ENCODE data around the gene MAS1.
"Not testable (repeated sequence)": the region's sequence is repeated elsewhere in the genome, so short reads cannot be mapped to it uniquely, and the experiment has no call there.

The MAS1 gene

DNA sequence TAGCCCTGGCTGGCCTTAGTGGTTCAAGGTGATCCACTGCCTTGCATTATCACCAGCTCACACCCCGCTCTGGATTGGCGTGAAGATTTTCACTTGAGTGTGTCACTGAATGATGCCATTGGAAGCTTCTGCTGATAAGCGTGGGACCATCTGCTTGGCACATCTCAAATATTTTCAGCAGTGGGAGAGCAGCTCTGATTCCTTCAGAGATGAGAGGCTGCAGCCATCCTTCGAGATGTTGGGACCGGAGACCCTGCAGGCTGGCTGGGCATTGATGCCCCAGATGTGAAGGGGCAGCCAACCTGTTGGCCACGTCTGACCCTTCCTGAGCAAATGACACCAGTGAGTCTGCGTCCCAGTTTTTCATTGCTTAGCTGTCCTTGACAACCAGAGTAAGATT is at the start of gene MAS1:
Gene MAS1, plus strand, starts transcription at position 197 of the 400 bp plus-strand sequence. CDS start 15,968 bp downstream, outside the sequence.
- no peak for DNase-seq (ENCODE audit: low read depth in 2 of 2)

DNA sequence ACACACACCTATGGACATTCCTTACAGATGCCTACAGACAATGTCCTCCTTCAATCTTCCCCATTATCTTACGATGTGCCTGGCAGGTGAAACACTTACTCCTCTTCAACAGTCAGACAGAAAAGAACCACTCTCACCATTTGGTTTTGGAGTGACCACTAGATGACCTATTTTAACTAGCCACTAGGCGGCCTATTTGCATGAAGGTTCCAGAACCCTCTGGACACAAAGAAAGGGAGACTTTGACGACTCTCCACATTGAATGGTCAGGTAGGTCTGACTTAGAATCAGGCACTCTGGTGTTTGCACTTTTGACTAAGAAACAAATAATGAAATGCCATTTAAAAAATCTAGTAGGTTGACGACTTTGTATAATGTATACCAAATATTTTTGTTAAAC is 48.8 kb upstream of the MAS1 start:
- no peak for DNase-seq (ENCODE audit: low read depth in 2 of 2)

DNA sequence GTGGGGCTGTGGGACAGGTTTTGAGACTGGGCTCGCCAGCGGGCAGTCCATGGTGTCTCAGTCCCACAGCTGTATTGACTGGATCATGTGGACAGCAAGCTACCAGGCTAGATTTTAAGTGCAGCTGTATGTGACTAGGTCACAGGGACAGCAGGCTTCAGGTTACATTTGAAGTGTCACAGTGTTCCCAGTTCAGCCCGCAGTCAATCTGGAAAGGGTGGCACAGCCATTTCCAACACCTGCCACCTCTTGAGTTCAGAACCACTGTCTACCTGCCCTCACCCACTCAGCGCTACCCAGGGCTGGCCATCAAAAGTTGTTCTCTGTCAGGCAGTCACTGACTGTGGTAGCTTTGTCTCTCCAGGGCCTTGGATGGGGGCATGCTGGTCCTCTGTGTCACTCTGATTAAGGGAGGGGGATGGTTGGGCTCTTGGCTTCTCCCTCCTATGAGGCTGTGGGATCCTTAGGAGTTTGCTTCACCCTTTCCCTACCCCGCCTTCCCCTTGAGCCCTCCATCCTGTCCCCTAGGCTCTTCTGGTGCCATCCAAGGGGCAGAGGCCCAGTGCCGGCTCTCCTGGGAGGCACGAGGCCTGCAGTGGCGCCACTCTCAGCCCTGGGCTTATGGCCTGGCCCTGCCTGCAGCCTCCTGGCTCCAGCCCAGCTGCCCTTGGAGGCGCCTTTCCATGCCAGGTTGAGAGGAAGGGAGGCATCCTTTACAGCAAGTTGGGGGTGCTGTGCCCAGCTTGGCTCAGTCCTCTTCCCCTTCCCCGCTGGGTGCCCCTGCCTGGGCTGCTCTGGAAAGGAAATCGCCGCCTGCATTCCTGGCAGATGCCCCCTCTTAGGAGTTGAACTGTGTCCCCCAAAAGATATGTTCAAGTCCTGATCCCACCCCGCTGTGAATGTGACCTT is 45.8 kb upstream of the MAS1 start:
- no peak for DNase-seq (ENCODE audit: low read depth in 2 of 2)

DNA sequence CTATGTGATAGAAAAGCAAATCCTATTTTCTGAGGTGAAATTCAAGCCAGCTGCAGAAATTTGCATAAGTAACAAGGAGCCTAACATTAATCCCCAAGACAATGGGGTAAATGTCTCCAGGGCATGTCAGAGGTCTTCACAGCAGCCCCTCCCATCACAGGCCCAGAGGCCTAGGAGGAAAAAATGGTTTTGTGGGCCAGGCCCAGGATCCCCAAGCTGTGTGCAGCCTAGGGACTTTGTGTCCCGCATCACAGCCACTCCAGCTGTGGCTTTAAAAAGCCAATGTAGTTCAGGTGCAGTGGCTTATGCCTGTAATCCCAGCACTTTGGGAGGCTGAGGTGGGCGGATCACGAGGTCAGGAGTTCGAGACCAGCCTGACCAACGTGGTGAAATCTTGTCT is 42.2 kb upstream of the MAS1 start:
- not testable (repeated sequence) for DNase-seq (ENCODE audit: low read depth in 2 of 2)

- DNase-seq (ENCODE audit: low read depth in 2 of 2): not testable (repeated sequence)
These were observed 40.9 kb upstream of the MAS1 start for GRCh38 chr6:159849851-159850250.

DNA sequence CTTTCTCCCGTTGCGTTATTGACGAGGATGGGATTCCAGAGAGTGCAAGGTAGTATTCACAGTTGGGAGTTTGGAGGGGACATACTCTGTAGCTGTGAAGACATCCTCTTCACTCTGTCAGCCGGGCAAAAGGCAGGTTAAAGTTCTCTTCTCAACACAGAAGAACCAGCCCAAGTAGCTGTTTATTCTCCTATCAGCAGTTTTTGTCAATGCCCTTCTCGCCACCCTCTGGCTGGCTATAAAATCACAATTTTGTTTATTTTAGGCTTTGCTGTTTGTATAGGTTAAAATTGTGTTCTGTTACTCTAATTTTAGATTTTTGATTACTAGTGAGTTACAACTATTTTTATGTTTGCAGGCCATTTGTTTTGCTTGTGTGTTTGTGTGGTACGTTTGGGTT is 37.9 kb upstream of the MAS1 start:
- no peak for DNase-seq (ENCODE audit: low read depth in 2 of 2)

- DNase-seq (ENCODE audit: low read depth in 2 of 2): no peak
These were observed 37.0 kb upstream of the MAS1 start for GRCh38 chr6:159853754-159854153.

- no peak for DNase-seq (ENCODE audit: low read depth in 2 of 2)
These were observed 35.8 kb upstream of the MAS1 start for GRCh38 chr6:159854959-159855358.

- no peak for DNase-seq (ENCODE audit: low read depth in 2 of 2)
These were observed 32.5 kb upstream of the MAS1 start for GRCh38 chr6:159858259-159858658.

GRCh38 chr6:159860482-159860881 is 30.3 kb upstream of the MAS1 start:
- no peak for DNase-seq (ENCODE audit: low read depth in 2 of 2)

DNA sequence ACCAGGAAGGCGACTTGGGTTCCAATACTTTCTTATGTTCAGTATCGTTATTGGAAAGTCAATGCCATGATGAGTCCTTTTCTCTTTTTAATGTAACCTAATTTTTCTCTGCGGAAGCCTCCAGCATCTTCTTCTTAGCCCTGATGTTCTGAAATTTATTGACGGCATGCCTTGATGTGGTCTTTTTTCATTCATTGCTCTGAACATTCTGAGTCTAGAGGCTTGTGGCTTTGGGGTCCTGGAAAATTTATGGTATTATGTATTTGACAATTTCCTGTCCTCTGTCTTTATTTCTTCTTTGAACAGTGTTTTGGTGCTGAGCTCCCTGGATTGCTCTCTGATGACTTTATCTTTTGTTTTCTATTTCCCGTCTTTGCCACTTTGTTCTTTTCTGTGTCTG is 28.7 kb upstream of the MAS1 start:
- DNase-seq (ENCODE audit: low read depth in 2 of 2): no peak

GRCh38 chr6:159863341-159863740 is 27.4 kb upstream of the MAS1 start:
- not testable (repeated sequence) for DNase-seq (ENCODE audit: low read depth in 2 of 2)

DNA sequence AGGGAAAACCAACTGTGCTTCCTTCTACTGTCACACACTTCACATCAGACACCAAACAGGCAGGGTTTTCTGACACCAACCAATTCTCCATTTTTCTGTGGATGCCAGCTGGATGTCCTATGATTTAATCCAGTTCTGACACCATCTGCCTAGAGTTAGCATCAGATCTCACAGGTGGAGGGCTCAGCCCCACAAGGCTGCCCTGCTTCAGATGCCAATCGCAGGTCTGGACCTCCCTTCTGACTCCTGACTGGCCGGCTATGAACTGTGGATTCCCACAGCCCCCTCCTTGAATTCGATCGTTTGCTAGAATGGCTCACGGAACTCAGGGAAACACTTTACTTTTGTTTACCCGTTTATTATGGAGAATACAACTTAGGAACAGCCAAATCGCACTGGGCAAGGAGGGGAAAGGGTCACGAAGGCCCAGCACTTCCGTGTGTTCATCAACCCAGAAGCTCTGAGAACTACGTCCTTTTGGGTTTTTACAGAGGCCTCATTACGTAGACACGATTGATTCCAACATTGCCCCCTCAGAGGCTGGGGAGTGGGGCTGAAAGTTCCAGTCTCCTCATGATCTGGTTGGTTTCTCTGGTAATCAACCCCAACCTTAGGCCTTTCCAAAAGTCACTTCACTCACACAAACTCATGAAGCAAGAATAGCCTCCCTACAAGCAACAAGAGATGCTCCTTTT is 25.4 kb upstream of the MAS1 start:
- no peak for DNase-seq (ENCODE audit: low read depth in 2 of 2)

- no peak for DNase-seq (ENCODE audit: low read depth in 2 of 2)
These were observed 24.2 kb upstream of the MAS1 start for GRCh38 chr6:159866286-159867247.

DNA sequence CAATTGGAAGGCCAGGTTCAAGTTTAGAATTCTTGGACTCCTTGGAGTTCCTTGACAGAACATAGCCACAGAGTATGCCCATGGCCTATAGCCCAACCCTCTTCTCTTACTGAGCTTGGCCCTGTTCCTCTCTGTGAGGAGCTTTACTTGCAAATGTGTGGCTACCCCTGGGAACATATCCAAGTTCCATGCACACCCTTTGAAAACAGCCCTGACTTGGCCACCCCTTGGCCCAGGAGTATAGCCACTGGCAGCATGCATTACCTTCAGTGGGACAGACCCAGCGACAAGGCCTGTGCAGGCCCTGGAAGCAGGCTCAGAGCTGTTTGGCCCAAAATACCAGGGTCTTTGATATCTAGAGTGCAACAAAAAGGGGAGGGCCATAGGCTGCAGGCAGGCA is 19.5 kb upstream of the MAS1 start:
- DNase-seq (ENCODE audit: low read depth in 2 of 2): no peak

DNA sequence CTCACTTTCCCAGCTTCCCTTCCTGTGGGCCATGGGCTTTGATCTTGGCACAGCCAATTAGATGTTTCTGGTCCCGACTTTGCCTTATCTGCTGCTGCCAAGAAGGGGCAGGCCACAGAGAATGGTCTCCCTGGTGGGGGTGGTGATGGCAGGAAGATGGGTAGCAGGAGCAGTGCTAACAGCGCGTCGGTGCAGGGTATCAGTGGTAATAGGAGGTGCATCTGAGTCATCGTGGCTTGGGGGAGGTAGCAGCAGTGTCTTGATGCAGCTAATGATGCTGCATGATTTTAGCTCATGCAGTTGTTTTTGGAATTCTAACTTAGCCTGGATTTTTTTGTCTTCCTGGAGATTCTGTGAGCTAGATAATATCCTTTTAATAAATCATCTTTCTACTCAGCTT is 18.9 kb upstream of the MAS1 start:
- DNase-seq (ENCODE audit: low read depth in 2 of 2): no peak

GRCh38 chr6:159874435-159874834 is 16.4 kb upstream of the MAS1 start:
- no peak for DNase-seq (ENCODE audit: low read depth in 2 of 2)

- DNase-seq (ENCODE audit: low read depth in 2 of 2): no peak
These were observed 15.6 kb upstream of the MAS1 start for GRCh38 chr6:159875194-159875593.

- DNase-seq (ENCODE audit: low read depth in 2 of 2): no peak
These were observed 14.5 kb upstream of the MAS1 start for GRCh38 chr6:159876242-159876641.

GRCh38 chr6:159877256-159877808 is 13.5 kb upstream of the MAS1 start:
- DNase-seq (ENCODE audit: low read depth in 2 of 2): no peak

GRCh38 chr6:159878341-159878740 is 12.4 kb upstream of the MAS1 start:
- no peak for DNase-seq (ENCODE audit: low read depth in 2 of 2)

DNA sequence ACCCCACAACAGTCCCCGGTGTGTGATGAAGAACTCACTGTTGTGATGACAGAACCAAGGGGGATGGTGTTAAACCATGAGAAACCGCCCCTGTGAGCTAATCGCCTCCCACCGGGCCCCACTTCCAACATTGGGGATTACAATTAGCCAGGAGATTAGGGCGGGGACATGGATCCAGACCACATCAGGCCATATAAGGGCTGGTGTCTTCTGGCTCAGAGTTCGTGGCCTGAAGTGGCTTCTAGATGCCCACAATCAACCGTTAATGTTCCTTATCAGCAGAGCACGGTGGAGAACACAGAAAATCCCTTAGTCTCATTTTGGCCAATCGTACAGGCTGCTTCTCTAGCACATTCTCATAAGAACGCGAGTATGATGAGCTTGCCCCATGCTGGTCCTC is 10.9 kb upstream of the MAS1 start:
- no peak for DNase-seq (ENCODE audit: low read depth in 2 of 2)
